Keratinocyte (primary cell): Measurements from ENCODE around the gene CEP120. TPM values are rescaled to one million over a fixed set of nuclear protein-coding genes. Genes with fewer than 3 reads are reported as not detected.

Experiments
- DNase-seq: peaks from one replicate; pipeline ENCODE4 v3.0.0-alpha.2; 2011; ENCODE audit warnings: low read depth, missing footprints, low spot score
- FAIRE-seq: peaks from 2 replicates; lab custom pipeline; 2011; peaks lifted over from hg19 to GRCh38; lab: Jason Lieb, UNC
- H2AFZ ChIP-seq: 2 replicates; pipeline ENCODE4 v1.6.0; 2012; ENCODE audit warnings: low read length, control low read depth, inconsistent platforms; ENCODE audit not compliant: control insufficient read depth
- H3K27ac ChIP-seq: 2 replicates; pipeline ENCODE4 v1.5.1; 2011; ENCODE audit warnings: low read length; ENCODE audit not compliant: control insufficient read depth, insufficient read depth
- H3K27me3 ChIP-seq: 3 replicates; pipeline ENCODE4 v1.6.0; 2011; ENCODE audit warnings: low read length; ENCODE audit not compliant: control insufficient read depth, insufficient read depth; ENCODE audit errors: extremely low read depth
- H3K36me3 ChIP-seq, 2 experiments: 2 replicates in 1 of 2; 3 replicates in 1 of 2; pipeline ENCODE4 v1.5.1; 2011; ENCODE audit warnings: low read length in 2 of 2, mild to moderate bottlenecking in 1 of 2; ENCODE audit not compliant: control insufficient read depth in 2 of 2, insufficient read depth in 2 of 2; ENCODE audit errors: extremely low read depth in 1 of 2
- H3K4me1 ChIP-seq: 3 replicates; pipeline ENCODE4 v1.5.1; 2011; ENCODE audit warnings: low read length; ENCODE audit not compliant: control insufficient read depth, insufficient read depth; ENCODE audit errors: extremely low read depth
- H3K4me2 ChIP-seq: 3 replicates; pipeline ENCODE4 v1.6.0; 2011; ENCODE audit warnings: low read depth, low read length; ENCODE audit not compliant: control insufficient read depth, insufficient read depth; ENCODE audit errors: extremely low read depth
- H3K4me3 ChIP-seq, 3 experiments: fragments of 200-600 bp in 1 of 3; sonication (generic) in 1 of 3; 2 replicates in 2 of 3; 3 replicates in 1 of 3; pipeline ENCODE4 v1.5.1; 2011 to 2016; ENCODE audit warnings: low read length in 3 of 3, mild to moderate bottlenecking in 3 of 3, control low read depth in 2 of 3, inconsistent platforms in 1 of 3, low read depth in 1 of 3, mixed read lengths in 1 of 3, mixed run types in 1 of 3, moderate library complexity in 1 of 3; ENCODE audit not compliant: control insufficient read depth in 2 of 3, insufficient read depth in 2 of 3; ENCODE audit errors: extremely low read depth in 1 of 3
- H3K79me2 ChIP-seq: 2 replicates; pipeline ENCODE4 v1.6.0; 2012; ENCODE audit warnings: low read length; ENCODE audit not compliant: control insufficient read depth, insufficient read depth
- H3K9ac ChIP-seq: 3 replicates; pipeline ENCODE4 v1.6.0; 2011; ENCODE audit warnings: low read length; ENCODE audit not compliant: control insufficient read depth, insufficient read depth; ENCODE audit errors: extremely low read depth
- H3K9me1 ChIP-seq: 3 replicates; pipeline ENCODE4 v1.6.0; 2011; ENCODE audit warnings: low read length; ENCODE audit not compliant: control insufficient read depth, insufficient read depth; ENCODE audit errors: extremely low read depth
- H3K9me3 ChIP-seq: 2 replicates; pipeline ENCODE4 v1.5.1; 2012; ENCODE audit warnings: low read depth, low read length; ENCODE audit not compliant: control insufficient read depth
- H4K20me1 ChIP-seq: 3 replicates; pipeline ENCODE4 v1.6.0; 2011; ENCODE audit warnings: low read length; ENCODE audit not compliant: control insufficient read depth, insufficient read depth; ENCODE audit errors: extremely low read depth
- CTCF ChIP-seq, 3 experiments: IDR thresholded peaks in 1 of 3; conservative IDR thresholded peaks in 1 of 3; optimal IDR thresholded peaks in 1 of 3; 2 replicates in 2 of 3; 3 replicates in 1 of 3; pipeline versions ENCODE3 to v1.5.1; 2011; ENCODE audit warnings: low read length in 3 of 3, mild to moderate bottlenecking in 3 of 3, moderate library complexity in 2 of 3, control low read depth in 1 of 3, inconsistent platforms in 1 of 3; ENCODE audit not compliant: insufficient read depth in 2 of 3; ENCODE audit errors: extremely low read depth in 1 of 3
- EZH2 ChIP-seq: IDR thresholded peaks from one replicate; pipeline ENCODE4 v1.6.1; 2012; ENCODE audit warnings: inconsistent platforms, mild to moderate bottlenecking, low read length, moderate library complexity
- dilution Hi-C: fragments of 300-500 bp; cut with MboI; formaldehyde crosslinking; loops from one replicate; pipeline ENCODE4 v1.7.0; 2020; ENCODE audit warnings: low sequenced_read_pairs; ENCODE audit not compliant: extremely low pct_ligation_motif_present
- polyA plus RNA-seq, 5 experiments: library from polyadenylated mRNA; depleted of rRNA in 3 of 5; stranded (reverse) in 3 of 5; stranded (forward) in 1 of 5; unstranded in 1 of 5; fragments of >200 nt; gene quantifications; 1 replicate in 1 of 5; 2 replicates in 3 of 5; 3 replicates in 1 of 5; pipeline versions ENCODE4 v1.2.1 to v1.2.3, GENCODE V29; 2011 to 2012; ENCODE audit warnings: missing spikeins in 2 of 5, low read depth in 1 of 5, low replicate concordance in 1 of 5

Gene CEP120
- polyA plus RNA-seq, 1 donor (not counting 4 experiments of a cell fraction or from before 2014, with no cell fraction given) = 11.7 TPM

- FAIRE-seq = peak; percentile 91
Measured at GRCh38 chr5:123429993-123430392, 6.8 kb upstream of the CEP120 start.

GRCh38 chr5:123429221-123429954 is 6.2 kb upstream of the CEP120 start:
- peaks cover 2% of the 10 kb centered on the region for H3K9me3 ChIP-seq
- H2AFZ ChIP-seq = peak overlapping the region; percentile 1
- H4K20me1 ChIP-seq = no peaks in the 10 kb centered on the region
- H3K36me3 ChIP-seq = no peaks in the 10 kb centered on the region
- peak overlapping the region; percentile 79 for H3K27ac ChIP-seq
- no peaks in the 10 kb centered on the region for H3K27me3 ChIP-seq
- H3K79me2 ChIP-seq = no peaks in the 10 kb centered on the region
- dilution Hi-C loops = no loop called here
- TF ChIP-seq EZH2 (no peak), CTCF (optimal IDR thresholded peaks at IDR 0.05 in 1 of 3, IDR thresholded peaks at IDR 0.05 in 1 of 3, conservative IDR thresholded peaks at IDR 0.05 in 1 of 3; ENCODE audit: extremely low read depth in 1 of 3, insufficient read depth in 2 of 3, low read length in 3 of 3) (no peak)
- DNase-seq (no peak), FAIRE-seq (peak; percentile 67)
- peak overlapping the region; percentile 57 for H3K4me2 ChIP-seq
- H3K9me1 ChIP-seq = no peaks in the 10 kb centered on the region
- peaks cover 14% of the 10 kb centered on the region for H3K4me1 ChIP-seq
- peak overlapping the region; percentile 31 for H3K9ac ChIP-seq
- no peak overlapping the region for H3K4me3 ChIP-seq

More at GRCh38 chr5:123429993-123430392, 6.8 kb upstream of the CEP120 start:
- H3K9me3 ChIP-seq = peaks cover 2% of the 10 kb centered on the region
- no peaks in the 10 kb centered on the region for H3K36me3 ChIP-seq
- TF ChIP-seq EZH2 = no peak
- TF ChIP-seq CTCF (optimal IDR thresholded peaks at IDR 0.05 in 1 of 3, IDR thresholded peaks at IDR 0.05 in 1 of 3, conservative IDR thresholded peaks at IDR 0.05 in 1 of 3; ENCODE audit: extremely low read depth in 1 of 3, insufficient read depth in 2 of 3, low read length in 3 of 3) = no peak
- H4K20me1 ChIP-seq = no peaks in the 10 kb centered on the region
- H3K9ac ChIP-seq = peak overlapping the region; percentile 31
- H2AFZ ChIP-seq = no peak overlapping the region
- peak overlapping the region; percentile 57 for H3K4me2 ChIP-seq
- peak; percentile 63 for DNase-seq
- dilution Hi-C loops = no loop called here
- no peaks in the 10 kb centered on the region for H3K79me2 ChIP-seq
- H3K4me3 ChIP-seq = peak overlapping the region in 1 of 3 experiments; percentile 9
- no peaks in the 10 kb centered on the region for H3K27me3 ChIP-seq
- H3K27ac ChIP-seq = peak overlapping the region; percentile 79
- no peaks in the 10 kb centered on the region for H3K9me1 ChIP-seq
- peaks cover 14% of the 10 kb centered on the region for H3K4me1 ChIP-seq
